LoVo (cell line): ENCODE measurements around the gene YIPF2.
"Not testable (repeated sequence)": the region's sequence is repeated elsewhere in the genome, so short reads cannot be mapped to it uniquely, and the experiment has no call there.

Experiments
- DNase-seq: peaks from one replicate; pipeline ENCODE4 v3.0.0-alpha.2; 2016; ENCODE audit warnings: low spot score

YIPF2 gene

DNA sequence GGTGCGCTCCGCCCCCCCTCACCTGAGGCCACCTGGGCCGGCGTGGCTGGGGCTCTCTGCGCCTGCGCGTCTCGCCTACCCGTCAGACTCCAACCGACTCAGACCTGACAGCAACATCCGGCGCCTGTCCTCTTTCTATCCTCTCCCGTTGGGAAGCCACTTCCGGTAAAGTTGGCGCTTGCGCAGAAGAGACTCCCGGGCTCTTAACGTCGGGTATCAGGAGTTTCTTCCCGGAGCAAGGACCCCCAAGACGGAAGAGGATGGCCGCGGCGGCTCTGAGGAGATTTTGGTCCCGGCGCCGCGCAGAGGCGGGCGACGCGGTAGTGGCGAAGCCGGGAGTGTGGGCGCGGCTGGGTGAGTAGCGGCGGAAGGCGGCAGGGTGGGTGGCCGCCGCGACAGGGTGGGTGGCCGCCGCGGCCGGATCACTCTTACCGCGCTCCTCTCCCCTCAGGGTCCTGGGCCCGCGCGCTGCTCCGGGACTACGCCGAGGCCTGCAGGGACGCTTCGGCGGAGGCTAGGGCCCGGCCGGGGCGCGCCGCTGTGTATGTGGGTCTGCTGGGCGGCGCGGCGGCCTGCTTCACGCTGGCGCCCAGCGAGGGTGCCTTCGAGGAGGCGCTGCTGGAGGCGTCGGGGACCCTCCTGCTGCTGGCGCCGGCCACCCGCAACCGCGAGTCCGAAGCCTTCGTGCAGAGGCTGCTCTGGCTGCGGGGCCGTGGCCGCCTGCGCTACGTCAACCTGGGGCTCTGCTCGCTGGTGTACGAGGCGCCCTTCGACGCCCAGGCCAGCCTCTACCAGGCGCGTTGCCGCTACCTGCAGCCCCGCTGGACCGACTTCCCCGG lies at the start of gene YIPF2, which contains the start of gene TIMM29:
Gene YIPF2 (minus strand): TSS at position 77 of the 839 bp plus-strand sequence. CDS start 229 bp downstream, outside the sequence.
Gene TIMM29 (plus strand): TSS at position 249 of the 839 bp plus-strand sequence. CDS start 12 bp downstream, at position 261.
- peak; percentile 98 for DNase-seq

DNA sequence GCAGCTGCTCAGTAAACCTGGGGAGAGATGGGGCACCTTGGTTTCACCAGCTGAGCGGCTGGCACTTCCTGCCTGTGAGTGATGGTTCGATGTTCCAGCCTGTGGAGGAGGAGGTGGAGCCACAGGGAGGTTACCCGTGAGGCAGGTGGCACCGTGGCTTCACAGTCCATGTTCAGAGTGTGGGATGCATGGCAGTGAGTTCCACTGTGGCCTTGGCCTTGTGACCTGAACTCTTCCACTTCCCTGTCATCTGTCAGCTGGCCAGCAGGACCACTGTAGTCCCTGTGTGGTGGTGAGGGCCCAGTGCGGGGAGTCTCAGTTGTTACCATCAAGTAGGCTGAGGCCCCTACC lies 49.3 kb upstream of the YIPF2 start:
- no peak for DNase-seq

DNA sequence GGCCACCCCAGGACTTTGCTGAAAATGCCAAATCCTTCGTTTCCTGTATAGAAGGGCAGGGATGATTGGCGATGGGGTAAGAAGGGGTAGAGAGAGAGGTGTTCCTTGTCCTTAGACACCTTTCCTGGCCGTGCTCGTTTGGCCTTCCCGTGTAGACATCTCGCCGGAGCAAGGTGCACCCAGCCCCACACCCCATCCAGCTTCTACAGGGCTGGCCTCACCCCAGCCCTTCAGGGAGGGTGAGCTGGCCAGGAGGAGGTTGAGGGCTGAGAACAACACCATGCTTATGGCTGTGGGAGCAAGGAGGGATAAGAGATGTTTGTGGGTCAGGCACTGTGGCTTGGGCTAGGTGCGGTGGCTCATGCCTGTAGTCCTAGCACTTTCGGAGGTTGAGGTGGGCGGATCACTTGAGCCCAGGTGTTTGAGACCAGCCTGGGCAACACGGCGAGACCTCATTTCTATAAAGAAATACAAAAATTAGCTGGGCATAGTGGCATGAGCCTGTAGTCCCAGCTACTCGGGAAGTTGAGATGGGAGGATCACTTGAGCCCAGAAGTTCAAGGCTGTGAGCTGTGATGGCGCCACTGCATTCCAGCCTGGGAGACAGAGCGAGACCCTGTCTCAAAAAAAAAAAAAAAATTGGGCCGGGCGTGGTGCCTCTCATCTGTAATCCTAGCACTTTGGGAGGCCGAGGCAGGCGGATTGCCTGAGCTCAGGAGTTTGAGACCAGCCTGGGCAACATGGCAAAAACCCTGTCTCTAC lies 47.9 kb upstream of the YIPF2 start:
- DNase-seq = no peak

DNA sequence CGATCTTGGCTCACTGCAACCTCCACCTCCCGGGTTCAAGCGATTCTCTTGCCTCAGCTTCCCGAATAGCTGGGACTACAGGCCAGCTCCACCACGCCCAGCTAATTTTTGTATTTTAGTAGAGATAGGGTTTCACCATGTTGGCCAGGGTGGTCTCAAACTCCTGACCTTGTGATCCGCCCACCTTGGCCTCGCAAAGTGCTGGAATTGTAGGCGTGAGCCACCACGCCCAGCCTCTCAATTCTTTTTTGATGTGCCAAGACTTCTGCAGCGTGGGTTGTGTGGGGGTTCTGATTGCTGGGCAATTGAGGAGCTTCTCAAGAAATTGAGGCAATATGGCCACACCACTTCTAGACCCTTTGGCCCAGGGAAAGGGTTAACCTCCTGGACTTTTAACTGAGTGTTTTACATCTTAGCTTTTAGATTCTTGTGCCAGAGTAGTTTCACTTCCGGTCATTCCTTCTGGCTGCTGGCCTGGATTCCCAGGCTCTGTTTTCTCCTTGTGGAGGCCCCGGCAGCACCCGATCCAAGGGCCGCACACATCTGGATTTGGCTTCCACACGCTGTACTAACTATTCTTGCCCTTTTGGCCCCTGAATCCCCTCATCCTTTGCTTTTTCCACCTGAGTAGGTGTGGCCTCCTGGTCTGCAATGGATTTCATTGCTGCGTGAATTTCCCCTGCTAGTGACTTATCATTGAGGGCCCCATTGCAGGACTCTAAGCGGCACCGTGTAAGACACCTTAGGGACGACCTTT lies 47.1 kb upstream of the YIPF2 start:
- no peak for DNase-seq

DNA sequence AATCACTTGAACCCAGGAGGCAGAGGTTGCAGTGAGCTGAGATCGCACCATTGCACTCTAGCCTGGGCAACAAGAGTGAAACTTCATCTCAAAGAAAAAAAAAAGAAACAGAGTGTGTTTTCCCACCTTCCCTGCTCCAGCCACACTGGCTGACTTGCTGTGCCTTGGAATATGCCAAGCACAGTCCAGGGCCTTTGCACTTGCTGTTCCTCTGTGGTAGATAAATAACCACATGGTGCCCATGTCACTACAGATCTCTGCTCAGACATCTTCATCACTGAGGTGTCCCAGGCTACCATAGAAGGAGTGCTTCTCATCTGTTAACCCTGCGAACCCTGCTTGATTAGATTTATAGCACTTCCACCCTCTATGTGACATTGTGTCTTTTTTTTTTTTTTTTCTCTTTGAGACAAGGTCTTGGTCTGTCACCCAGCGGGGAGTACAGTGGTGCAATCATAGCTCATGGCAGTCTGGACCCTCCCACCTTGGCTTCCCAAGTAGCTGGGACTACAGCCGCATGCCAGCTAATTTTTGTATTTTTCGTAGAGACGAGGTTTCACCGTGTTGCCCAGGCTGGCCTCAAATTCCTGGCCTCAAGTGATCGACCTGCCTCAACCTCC lies 42.8 kb upstream of the YIPF2 start:
- no peak for DNase-seq

DNA sequence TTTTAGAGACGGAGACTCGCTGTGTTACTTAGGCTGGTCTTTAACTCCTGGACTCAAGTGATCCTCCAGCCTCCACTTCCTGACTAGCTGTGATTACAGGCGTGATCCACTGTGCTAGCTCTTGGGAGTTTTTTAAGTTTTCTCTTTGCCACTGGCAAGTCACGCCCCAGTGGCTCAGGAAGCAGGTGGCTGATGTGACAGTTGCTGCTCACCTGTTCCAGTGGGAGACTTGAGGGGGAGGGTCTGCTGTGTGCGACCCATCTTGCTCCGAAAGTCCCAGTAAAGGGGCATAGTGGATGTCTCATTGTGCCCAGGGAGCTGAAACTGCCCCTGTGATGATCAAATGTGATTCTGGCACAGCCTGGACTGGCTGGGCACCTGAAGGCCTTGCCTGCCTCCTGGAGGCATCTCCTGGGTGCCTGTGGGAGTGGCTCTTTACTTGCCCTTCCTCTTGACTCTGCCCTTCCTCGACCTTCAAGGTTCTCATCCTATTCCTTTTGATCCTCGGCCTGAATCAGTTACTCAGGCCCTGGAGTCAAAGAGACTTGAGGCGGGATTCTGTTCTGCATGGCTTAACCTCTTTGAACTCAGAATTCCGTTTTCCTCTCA lies 40.2 kb upstream of the YIPF2 start:
- no peak for DNase-seq

DNA sequence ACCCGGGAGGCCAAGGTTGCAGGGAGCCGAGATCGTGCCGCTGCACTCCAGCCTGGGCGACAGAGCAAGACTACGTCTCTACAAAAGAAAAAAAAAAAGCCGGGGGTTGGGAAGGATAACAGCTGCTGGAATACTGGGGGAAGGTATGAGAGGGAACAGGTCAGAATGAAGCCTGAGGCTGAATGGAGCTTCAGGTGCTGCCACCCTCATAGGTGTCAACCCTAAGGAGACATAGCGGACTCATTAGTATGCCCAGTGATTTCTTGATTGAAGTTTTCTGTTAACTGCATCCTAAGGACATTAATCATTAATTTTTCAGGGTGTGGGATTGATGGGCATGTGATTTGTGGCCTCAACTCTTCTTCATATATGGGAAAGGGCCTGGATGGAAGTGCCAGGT lies 38.4 kb upstream of the YIPF2 start:
- DNase-seq = no peak

DNA sequence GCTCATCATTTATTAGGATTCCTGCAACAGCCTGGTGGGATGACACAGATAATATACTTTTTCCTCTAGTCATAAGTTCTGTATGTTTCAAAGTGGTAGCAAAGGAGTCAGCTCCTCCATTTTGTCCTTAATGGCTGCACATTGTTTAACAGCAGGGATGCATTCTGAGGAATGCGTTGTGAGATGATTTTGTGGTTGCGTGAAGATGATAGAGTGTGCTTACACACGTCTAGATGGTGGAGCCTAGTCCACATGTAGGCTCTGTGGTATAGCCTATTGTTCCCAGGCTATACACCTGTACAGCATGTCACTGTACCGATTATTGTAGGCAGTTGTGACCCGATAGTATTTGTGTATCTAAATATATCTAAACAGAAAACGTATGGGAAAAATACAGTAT lies 37.0 kb upstream of the YIPF2 start:
- DNase-seq = no peak

DNA sequence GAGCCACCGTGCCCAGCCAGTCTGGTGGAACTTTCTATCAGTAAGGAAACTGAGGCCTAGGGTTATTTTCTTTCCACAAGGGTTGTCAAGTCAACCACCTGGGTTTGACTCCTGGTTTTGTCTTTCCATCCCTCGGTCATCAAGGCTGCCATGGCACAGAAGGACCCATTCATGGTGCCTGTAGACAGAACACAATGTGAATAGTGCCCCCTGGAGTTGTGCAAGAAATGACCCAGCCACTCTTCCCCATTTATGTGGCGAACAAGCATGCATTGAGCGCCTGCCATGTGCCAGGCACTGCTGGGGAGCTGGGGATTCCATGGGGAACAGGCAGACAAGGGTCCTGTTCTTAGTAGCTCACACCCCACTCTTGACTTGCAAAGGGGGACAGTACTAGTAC lies 36.5 kb upstream of the YIPF2 start:
- DNase-seq = no peak

DNA sequence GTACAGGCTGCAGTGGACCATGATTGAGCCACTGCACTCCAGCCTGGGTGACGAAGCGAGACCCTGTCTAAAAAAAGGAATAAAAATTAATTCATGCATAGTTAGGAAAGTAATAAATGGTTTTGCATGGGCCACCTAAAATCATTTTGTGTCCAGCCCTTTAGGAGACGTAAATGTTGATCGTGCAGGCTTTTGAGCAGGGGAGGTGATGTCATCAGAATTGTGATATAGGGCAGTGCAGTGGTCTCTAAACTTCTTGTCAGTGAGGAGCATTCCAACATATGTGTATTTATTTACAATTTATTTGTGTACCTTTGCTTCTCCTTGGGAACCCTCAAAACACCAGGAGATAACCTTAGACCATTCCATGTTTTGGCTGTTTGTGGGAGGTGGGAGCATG lies 35.4 kb upstream of the YIPF2 start:
- no peak for DNase-seq

DNA sequence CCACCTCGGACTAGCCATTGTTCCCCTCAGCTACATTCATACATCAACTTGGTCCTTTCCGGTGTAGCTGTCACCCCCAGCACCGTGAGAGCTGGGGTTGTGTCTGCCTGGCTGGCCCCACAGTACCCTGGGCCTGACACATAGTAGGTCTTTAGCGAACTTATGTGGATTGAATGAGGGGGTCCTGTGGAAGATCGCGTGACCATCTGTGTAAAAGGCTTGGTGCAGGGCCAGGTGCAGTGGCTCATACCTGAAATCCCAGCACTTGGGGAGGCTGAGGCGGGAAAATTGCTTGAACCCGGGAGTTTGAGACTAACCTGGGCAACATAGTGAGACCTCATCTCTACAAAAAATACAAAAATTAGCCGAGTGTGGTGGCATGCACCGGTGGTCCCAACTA lies 34.4 kb upstream of the YIPF2 start:
- DNase-seq = no peak

DNA sequence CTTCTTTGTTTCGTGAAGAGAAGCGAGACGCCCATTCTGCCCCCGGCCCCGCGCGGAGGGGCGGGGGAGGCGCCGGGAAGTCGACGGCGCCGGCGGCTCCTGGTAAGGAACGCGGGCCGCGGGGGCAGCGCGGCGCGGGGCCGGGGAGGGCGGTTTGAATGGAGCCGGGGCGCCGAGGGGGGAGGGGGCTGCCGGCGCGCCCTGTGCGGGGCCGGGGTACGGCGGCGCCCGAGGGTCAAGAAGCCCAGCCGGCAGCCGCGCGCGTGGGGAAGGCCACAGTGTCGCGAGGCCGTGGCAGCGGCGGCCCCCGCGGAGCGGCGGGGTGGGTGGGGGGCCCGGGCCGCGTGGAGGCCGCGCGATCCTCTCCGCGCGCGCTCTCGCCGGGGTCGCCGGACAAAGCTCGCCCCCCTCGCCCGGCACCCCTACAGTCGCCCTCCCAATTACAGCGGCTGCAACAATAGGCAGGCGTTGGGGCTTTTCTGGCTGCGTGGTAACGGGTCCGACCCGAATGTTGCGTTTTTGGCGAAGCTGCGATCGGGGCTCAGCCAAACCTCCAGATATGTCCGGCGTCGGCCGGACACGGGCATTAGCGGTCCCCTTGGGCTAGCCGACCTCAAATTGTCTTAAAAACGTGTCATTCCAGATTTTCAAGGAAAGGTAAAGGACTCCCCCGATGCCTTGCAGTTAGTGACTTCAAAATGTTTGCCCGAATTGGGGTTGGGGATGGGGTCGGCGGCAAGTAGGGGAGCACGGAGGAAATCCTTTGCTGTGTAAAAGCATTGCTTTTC lies 32.8 kb upstream of the YIPF2 start:
- no peak for DNase-seq

DNA sequence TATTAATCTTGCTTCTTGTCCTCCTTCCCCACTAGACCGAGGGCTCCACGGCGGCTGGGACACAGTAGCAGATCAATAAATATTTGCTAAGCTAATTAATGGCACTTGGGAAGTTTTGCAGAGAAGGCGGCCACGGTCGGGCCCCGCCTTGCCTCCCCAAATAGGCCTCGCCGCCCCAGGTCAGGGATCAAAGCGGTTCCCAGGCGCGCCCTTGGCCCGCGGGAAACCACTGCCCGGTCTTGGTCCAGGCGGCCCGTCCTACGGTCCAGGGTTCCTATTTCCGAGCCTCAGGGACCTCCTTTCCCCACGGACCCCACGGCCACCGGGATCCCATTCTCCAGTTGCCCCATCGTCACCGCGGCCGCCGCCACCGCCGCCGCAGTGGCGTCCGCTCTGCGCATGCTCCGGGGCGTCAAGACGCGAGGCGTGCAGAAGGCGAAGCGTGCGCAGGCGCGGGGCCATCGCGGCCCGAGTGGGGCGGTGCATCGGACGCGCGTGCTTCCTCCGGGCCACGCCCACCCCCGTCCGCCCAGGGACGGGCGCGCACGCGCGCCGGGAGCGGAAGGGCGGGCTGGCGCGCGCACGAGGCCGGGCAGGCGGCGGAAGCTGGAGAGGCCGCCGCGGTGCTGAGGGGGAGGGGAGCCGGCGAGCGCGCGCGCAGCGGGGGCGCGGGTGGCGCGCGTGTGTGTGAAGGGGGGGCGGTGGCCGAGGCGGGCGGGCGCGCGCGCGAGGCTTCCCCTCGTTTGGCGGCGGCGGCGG lies 32.1 kb upstream of the YIPF2 start, which contains the start of gene SMARCA4:
Gene SMARCA4 (plus strand): TSS at position 717 of the 759 bp plus-strand sequence. CDS start 23,122 bp downstream, outside the sequence.
- peak; percentile 98 for DNase-seq

DNA sequence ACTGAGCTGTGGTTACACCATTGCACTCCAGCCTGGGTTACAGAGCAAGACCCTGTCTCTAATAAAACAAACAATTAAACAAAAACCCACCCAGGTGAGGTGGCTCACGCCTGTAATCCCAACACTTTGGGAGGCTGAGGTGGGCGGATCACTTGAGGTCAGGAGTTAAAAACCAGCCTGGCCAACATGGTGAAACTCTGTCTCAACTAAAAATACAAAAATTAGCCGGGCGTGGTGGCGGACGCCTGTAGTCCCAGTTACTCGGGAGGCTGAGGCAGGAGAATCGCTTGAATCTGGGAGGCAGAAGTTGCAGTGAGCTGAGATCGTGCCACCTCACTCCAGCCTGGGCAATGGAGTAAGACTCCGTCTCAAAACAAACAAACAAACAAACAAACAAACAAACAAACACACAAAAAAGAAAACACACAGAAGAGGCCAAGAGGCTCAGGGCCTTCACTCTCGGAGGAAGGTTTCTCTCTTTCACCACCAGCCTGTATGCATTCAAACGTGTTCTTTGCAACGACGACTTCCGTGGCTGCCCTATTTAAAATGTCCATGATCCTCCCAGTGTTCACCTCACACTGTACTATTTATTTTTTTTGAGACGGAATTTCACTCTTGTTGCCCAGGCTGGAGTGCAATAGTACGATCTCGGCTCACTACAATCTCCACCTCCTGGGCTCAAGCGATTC lies 31.0 kb upstream of the YIPF2 start:
- not testable (repeated sequence) for DNase-seq

DNA sequence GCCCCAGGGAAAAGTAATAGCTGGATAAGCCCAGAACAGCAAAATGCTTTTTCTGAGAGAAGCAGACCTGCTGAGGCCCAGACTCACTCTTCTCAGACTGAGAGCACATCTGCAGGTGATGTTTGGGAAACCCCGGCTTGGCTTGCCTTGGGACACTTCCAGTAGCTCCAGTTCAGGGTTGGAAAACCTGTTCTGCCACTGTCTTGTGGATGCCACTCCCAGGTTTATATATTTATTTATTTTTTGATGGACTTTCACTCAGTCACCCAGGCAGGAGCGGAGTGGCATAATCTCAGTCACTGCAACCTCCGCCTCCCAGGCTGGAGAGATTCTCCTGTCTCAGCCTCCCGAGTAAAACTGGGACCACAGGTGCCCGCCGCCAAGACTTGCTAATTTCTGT lies 24.4 kb upstream of the YIPF2 start:
- peak; percentile 69 for DNase-seq

DNA sequence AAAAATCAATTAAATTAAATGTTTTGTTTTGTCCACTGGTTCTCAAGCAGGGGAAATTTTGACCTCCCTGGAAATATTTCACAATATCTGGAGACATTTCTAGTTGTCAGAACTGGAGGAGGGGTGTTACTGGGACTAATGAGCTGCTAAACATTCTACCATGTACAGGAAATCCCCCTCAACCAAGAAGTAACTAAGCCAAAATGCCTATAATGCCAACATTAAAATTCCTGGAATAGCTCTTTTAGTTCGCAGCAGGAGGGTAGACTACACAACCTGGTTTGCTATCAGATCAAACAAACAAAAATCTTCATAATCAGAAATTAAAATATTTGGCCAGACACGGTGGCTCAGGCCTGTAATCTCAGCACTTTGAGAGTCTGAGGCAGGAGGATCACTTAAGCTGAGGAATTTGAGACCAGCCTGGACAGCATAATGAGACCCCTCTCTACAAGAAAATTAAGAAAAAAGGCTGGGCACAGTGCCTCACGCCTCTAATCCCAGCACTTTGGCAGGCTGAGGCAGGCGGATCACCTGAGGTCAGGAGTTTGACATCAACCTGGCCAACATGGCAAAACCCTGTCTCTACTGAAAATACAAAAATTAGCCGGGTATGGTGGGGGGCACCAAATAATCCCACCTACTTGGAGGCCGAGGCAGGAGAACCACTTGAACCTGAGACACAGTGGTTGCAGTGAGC lies 18.7 kb upstream of the YIPF2 start:
- no peak for DNase-seq

DNA sequence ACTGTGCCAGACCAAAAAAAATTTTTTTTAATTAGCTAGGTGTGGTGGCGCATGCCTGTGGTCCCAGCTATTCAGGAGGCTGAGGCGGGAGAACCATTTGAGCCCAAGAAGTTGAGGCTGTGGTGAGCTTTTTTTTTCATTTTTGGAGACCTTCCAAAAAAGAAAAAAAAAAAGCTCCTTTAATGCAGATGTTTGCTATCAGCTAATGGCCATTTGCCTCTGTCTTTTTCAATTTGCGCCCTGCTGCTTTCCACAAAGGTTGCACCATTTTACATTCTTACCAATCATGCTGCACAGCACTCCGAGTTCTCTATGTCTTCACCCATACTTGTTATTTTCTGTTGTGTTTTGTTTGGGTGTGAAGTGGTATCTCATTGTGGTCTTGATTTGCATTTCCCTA lies 16.8 kb upstream of the YIPF2 start:
- no peak for DNase-seq

DNA sequence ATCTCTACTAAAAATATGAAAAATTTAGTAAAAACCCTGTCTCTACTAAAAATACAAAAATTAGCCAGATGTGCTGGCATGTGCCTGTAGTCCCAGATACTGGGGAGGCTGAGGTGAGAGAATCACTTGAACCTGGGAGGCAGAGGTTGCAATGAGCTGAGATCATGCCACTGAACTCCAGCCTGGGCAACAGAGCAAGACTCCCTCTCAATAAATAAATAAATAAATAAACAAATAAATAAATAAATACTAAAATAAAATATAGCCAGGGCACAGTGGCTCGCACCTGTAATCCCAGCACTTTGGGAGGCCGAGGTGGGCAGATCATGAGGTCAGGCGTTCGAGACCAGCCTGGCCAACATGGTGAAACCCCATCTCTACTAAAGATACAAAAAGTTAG lies 15.0 kb upstream of the YIPF2 start:
- not testable (repeated sequence) for DNase-seq

DNA sequence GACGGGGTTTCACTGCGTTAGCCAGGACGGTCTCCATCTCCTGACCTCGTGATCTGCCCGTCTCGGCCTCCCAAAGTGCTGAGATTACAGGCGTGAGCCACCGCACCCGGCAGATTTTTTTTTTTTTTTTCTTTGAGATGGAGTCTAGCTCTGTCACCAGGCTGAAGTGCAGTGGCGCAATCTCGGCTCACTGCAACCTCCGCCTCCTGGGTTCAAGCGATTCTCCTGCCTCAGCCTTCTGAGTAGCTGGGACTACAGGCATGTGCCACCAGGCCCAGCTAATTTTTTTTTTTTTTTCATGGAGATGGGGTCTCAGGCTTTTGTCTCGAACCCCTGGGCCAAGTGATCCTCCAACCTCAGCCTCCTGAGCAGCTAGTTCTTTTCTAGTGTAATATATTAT lies 13.2 kb upstream of the YIPF2 start:
- not testable (repeated sequence) for DNase-seq
